A673 (cell line): ENCODE measurements around the gene GLUD1.
"Not testable (repeated sequence)": the region's sequence is repeated elsewhere in the genome, so short reads cannot be mapped to it uniquely, and the experiment has no call there.

Experiments used
- CTCF ChIP-seq: fragments of 300-800, 200-600 bp; sonication (generic); conservative IDR thresholded peaks from 2 replicates; pipeline ENCODE4 v1.5.1; 2017; ENCODE audit warnings: low read depth, mild to moderate bottlenecking, antibody characterized with exemption, low read length, moderate library complexity, mixed read lengths
- EZH2 ChIP-seq: fragments of 200-600 bp; sonication (generic); IDR thresholded peaks from 2 replicates; pipeline ENCODE4 v1.6.1; 2017; ENCODE audit warnings: borderline replicate concordance, low read depth, mild to moderate bottlenecking, mixed read lengths, antibody characterized with exemption, low read length; ENCODE audit not compliant: poor library complexity, severe bottlenecking

- not testable (repeated sequence) for TF ChIP-seq CTCF, EZH2
Observed at GRCh38 chr10:87143109-87143418, 48.4 kb upstream of the GLUD1 start.
